ENCODE data around the gene ADAMTSL1. TPM values are rescaled to one million over a fixed set of nuclear protein-coding genes. Genes with fewer than 3 reads are reported as not detected.

ADAMTSL1 gene
- total and polyA plus RNA-seq, 2 of the 13 experiments (the other 11 are each of a cell fraction or from before 2014, with no cell fraction given): not detected

DNA sequence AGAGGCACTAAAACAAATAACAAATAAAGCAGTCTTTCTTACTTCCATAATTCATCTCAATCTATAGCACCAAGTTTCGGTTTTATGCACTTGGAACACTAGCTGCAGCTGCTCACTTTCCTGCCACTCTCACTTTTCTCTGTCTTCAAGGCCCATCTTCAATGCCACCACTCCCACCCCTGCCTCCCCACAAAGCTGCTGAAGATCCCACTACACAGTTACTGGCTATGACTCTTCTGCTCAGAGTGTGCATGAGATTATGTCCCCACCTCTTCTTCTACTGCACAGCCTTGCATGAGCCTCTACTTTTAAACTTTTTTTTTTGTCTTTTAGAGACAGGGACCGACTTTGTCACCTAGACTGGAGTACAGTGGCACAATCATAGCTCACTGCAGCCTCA lies 481.7 kb downstream of the ADAMTSL1 start (continued):
- no peak for TF ChIP-seq HIVEP1 (CRISPR knock-in tag; IDR thresholded peaks at IDR 0.05)
- TF ChIP-seq, protein P1, sequence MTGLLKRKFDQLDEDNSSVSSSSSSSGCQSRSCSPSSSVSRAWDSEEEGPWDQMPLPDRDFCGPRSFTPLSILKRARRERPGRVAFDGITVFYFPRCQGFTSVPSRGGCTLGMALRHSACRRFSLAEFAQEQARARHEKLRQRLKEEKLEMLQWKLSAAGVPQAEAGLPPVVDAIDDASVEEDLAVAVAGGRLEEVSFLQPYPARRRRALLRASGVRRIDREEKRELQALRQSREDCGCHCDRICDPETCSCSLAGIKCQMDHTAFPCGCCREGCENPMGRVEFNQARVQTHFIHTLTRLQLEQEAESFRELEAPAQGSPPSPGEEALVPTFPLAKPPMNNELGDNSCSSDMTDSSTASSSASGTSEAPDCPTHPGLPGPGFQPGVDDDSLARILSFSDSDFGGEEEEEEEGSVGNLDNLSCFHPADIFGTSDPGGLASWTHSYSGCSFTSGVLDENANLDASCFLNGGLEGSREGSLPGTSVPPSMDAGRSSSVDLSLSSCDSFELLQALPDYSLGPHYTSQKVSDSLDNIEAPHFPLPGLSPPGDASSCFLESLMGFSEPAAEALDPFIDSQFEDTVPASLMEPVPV (CRISPR knock-in tag; IDR thresholded peaks at IDR 0.05): no peak

Small RNAs within 50 kb of the gene (microRNA-seq; reads per million reads assigned to microRNA genes)
- not detected for gene MIR3152

Small RNAs within 50 kb of the gene (small RNA-seq; reads per million reads assigned to genes)
- gene MIR3152 (ENCODE audit: insufficient read depth in 2 of 3, insufficient read length in 3 of 3, low read depth in 2 of 3, low replicate concordance in 1 of 3): 0 reads per million in 3 experiments

Data from HepG2 (cell line).